ENCODE data around the gene SSR1.

DNA sequence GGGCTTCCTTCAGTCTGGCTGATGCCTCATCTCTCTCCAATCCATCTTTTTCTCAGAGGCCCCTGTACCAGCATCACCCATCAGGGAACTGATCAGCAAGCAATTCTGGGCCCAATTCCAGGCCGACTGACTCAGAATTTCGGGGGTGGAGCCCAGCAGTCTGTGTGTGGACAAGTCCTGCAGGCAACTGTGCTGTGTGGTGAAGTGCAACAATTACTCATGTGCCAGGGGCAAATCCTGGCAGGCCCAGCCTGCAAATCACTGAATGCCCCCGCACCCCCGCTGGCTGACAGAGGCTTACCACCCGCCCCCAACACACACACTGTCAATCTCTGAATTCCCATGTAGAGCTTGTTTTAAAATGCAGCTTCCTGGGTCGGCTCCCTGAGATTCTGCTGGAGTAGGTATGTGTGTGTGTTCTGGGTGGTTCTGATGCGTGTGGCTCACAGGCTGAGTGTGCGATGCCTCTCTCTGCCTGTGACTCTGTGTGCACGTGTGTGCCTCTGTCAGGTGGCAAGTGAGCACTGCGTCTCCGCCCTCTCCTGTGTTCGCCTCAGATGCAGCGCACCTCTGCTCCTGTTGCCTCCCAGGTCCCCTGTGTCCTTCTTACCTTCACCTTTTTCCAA lies 45.4 kb downstream of the SSR1 start:
- TF ChIP-seq EZH2 (IDR thresholded peaks at IDR 0.05; ENCODE audit: borderline replicate concordance, low read length) = no peak
- TF ChIP-seq CTCF (conservative IDR thresholded peaks at IDR 0.05 in 1 of 2, IDR thresholded peaks at IDR 0.05 in 1 of 2; ENCODE audit: extremely low read depth in 1 of 2, insufficient read depth in 1 of 2, low read depth in 1 of 2, low read length in 2 of 2) = no peak

Data from mammary epithelial cell (primary cell).